ENCODE results near the gene CD46. TPM values are rescaled to one million over a fixed set of nuclear protein-coding genes. Genes with fewer than 3 reads are reported as not detected.

Gene CD46
- polyA plus RNA-seq, 1 experiment, result 61.7 TPM

DNA sequence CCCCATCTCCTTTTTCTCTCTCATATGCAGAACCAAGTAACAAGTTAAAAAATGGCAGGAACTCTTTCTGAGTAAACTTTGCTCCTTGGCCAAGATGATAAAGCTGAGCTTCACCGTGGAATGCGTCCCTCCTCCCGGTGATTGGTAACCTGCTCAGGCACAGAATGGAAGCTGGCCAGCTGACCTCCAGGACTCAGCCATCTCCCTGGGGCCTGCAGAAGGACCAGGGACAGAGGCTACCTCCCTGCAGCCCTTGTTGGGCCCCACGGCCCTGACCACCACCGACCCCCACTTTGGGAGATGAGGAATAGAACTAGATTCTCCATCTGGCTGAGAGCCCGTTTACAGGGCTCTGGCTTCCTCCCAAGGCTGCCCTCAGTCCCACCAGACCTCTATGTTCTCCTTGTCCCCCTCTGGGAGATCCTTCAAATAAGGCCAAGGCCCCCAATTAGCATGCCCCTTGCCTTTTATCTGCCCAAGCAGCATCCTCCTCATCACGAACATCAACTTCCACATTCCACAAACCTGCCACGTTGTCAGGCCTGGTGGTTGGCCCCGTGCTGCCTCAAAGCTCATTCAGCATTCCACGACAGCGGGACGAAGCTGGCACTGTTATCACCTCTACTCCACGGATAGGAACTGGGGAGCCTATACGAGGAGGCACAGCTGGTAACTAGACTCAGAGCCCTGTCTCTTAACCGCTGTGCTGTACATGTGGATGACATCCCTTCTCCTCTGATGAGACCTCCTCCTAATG is 84.9 kb downstream of the CD46 start:
- H3K4me3 ChIP-seq (ENCODE audit: low read depth, low read length), result no peak overlapping the region
- ChIA-PET POLR2A (no interaction called here), CTCF (interaction anchor here (2.7 to 20.7 kb wide), 2 partner anchors 36 to 48 kb away, joined by 9 to 332 read pairs; no protein-coding TSS in a partner anchor)
- TF ChIP-seq, protein P1, sequence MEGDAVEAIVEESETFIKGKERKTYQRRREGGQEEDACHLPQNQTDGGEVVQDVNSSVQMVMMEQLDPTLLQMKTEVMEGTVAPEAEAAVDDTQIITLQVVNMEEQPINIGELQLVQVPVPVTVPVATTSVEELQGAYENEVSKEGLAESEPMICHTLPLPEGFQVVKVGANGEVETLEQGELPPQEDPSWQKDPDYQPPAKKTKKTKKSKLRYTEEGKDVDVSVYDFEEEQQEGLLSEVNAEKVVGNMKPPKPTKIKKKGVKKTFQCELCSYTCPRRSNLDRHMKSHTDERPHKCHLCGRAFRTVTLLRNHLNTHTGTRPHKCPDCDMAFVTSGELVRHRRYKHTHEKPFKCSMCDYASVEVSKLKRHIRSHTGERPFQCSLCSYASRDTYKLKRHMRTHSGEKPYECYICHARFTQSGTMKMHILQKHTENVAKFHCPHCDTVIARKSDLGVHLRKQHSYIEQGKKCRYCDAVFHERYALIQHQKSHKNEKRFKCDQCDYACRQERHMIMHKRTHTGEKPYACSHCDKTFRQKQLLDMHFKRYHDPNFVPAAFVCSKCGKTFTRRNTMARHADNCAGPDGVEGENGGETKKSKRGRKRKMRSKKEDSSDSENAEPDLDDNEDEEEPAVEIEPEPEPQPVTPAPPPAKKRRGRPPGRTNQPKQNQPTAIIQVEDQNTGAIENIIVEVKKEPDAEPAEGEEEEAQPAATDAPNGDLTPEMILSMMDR (IDR thresholded peaks at IDR 0.05; ENCODE audit: insufficient read depth, low read depth, low read length), result no peak
- DNase-seq (ENCODE audit: low read depth), result no peak
- H3K27me3 ChIP-seq (ENCODE audit: control insufficient read depth, insufficient read depth, low read length), result no peaks in the 10 kb centered on the region
- peaks cover 4% of the 10 kb centered on the region for H3K36me3 ChIP-seq (ENCODE audit: control insufficient read depth, insufficient read depth, low read length)

DNA sequence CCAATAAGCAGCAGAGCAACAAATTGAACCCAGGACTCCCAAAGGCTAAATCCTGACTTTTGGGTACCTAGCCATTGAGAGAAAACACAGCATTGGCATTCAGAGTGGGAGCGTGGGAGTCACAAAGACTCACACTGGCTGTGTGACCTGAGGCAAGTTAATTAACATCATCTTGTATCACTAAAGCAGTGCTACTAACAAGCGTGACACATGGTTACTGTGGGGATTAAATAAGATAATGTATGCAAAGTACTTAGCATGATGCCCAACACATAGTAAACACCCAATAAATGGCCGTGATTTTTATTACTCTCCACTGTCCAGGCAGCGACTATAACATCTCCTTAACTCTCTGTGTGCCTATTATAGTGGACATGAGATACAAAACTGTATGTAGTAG is 85.8 kb downstream of the CD46 start:
- TF ChIP-seq, protein P1 (IDR thresholded peaks at IDR 0.05; ENCODE audit: insufficient read depth, low read depth, low read length), result no peak
- Histone ChIP-seq H3K36me3 (ENCODE audit: control insufficient read depth, insufficient read depth, low read length) (peaks cover 6% of the 10 kb centered on the region), H3K27me3 (ENCODE audit: control insufficient read depth, insufficient read depth, low read length) (no peaks in the 10 kb centered on the region), H3K4me3 (ENCODE audit: low read depth, low read length) (no peak overlapping the region)
- POLR2A ChIA-PET, result no interaction called here
- CTCF ChIA-PET, result interaction anchor here (1.3 to 20.7 kb wide), 4 partner anchors 8 to 47 kb away, joined by 6 to 332 read pairs (median 10); no protein-coding TSS in a partner anchor
- DNase-seq (ENCODE audit: low read depth), result no peak

GRCh38 chr1:207838156-207839082 is 86.6 kb downstream of the CD46 start:
- ChIA-PET CTCF (interaction anchor here (1.3 to 20.7 kb wide), 7 partner anchors 9 to 126 kb away, joined by 3 to 332 read pairs (median 6); no protein-coding TSS in a partner anchor), POLR2A (no interaction called here)
- H3K27me3 ChIP-seq (ENCODE audit: control insufficient read depth, insufficient read depth, low read length), result no peaks in the 10 kb centered on the region
- DNase-seq (ENCODE audit: low read depth), result no peak
- TF ChIP-seq, protein P1 (IDR thresholded peaks at IDR 0.05; ENCODE audit: insufficient read depth, low read depth, low read length), result no peak
- no peak overlapping the region for H3K4me3 ChIP-seq (ENCODE audit: low read depth, low read length)
- peaks cover 6% of the 10 kb centered on the region for H3K36me3 ChIP-seq (ENCODE audit: control insufficient read depth, insufficient read depth, low read length)

DNA sequence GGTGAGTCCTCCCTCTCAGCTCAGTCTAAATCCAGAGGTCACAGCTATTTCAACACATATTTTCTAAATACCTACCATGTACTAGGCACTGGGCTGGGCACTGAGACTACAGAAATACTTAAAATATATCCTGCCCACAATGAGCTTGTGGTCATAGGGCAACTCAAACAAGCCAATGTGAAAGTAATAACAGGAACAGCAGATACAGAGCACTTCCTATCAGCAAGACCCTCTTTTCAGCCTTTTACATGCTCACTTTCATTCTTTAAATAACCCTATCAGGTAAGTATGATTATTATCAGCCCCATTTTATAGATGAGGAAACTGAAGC is 87.2 kb downstream of the CD46 start:
- TF ChIP-seq, protein P1 (IDR thresholded peaks at IDR 0.05; ENCODE audit: insufficient read depth, low read depth, low read length), result no peak
- no peak overlapping the region for H3K4me3 ChIP-seq (ENCODE audit: low read depth, low read length)
- DNase-seq (ENCODE audit: low read depth), result no peak
- ChIA-PET CTCF (interaction anchor here (1.3 to 20.7 kb wide), 5 partner anchors 10 to 126 kb away, joined by 3 to 332 read pairs (median 5); no protein-coding TSS in a partner anchor), POLR2A (no interaction called here)
- peaks cover 6% of the 10 kb centered on the region for H3K36me3 ChIP-seq (ENCODE audit: control insufficient read depth, insufficient read depth, low read length)
- H3K27me3 ChIP-seq (ENCODE audit: control insufficient read depth, insufficient read depth, low read length), result no peaks in the 10 kb centered on the region

DNA sequence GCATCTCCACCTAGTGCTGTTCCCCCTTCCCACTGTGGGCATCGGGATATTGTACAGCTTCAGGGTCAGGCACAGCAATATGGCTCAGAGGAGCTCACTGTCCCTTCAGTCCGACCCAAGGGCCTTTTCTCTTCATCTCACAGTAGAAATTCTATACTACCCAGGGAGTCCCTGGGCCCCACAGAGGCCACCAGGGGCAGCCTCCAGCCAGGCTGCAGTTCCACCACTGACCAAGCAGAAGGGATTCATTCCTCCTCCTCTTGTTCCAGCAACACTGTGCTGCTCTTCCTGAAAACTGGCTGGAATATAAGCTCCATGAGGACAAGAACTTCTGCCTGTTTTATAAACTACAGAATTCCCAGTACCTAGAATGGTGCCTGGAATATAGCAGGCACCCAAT is 88.5 kb downstream of the CD46 start:
- CTCF ChIA-PET, result interaction anchor here (1.2 to 20.7 kb wide), 2 partner anchors 11 to 32 kb away, joined by 6 to 332 read pairs; no protein-coding TSS in a partner anchor
- no peak for DNase-seq (ENCODE audit: low read depth)
- Histone ChIP-seq H3K27me3 (ENCODE audit: control insufficient read depth, insufficient read depth, low read length) (no peaks in the 10 kb centered on the region), H3K36me3 (ENCODE audit: control insufficient read depth, insufficient read depth, low read length) (peaks cover 6% of the 10 kb centered on the region), H3K4me3 (ENCODE audit: low read depth, low read length) (no peak overlapping the region)
- POLR2A ChIA-PET, result no interaction called here
- TF ChIP-seq, protein P1 (IDR thresholded peaks at IDR 0.05; ENCODE audit: insufficient read depth, low read depth, low read length), result 0 out of 2 replicates have a peak, but pooled peaks have one; percentile 9

Data from BJ (cell line).